GM12878 (cell line): ENCODE data around the gene PSORS1C2. TPM values are rescaled to one million over a fixed set of nuclear protein-coding genes. Genes with fewer than 3 reads are reported as not detected.

ENCODE experiments used
- ATAC-seq: fragments of 200-7000 bp; cut with Tn5 transposase; 3 replicates; pipeline ENCODE4 v1.9.1; 2020; ENCODE audit warnings: mild to moderate bottlenecking, moderate library complexity
- BruUV-seq: library from RNA; stranded (reverse); fragments of 400-500 nt; replicated peaks from 2 replicates; lab custom pipeline; 2021; lab: Mats Ljungman, UMichigan
- CTCF ChIA-PET: fragments of 300-600 bp; sonication (Branson Sonifier 250); formaldehyde crosslinking; extraction: SDS; loops from one replicate; lab custom pipeline; 2021; ENCODE audit warnings: inconsistent platforms; lab: Yijun Ruan, JAX
- POLR2A ChIA-PET: fragments of 350-600 bp; formaldehyde crosslinking; extraction: SDS; loops from one replicate; lab custom pipeline; 2021; ENCODE audit warnings: inconsistent platforms; lab: Charles Lee
- RAD21 ChIA-PET: fragments of 300-600 bp; sonication (Branson Sonifier 250); formaldehyde crosslinking; loops from one replicate; lab custom pipeline; 2023; ENCODE audit warnings: antibody characterized with exemption; ENCODE audit not compliant: unreplicated experiment; lab: Charles Lee
- SMC1A ChIA-PET: fragments of 300-600 bp; sonication (Branson Sonifier 250); formaldehyde crosslinking; loops from one replicate; lab custom pipeline; 2023; ENCODE audit not compliant: unreplicated experiment, uncharacterized antibody; lab: Charles Lee
- DNase-seq: peaks from one replicate; pipeline ENCODE4 v3.0.0-alpha.2; 2011; ENCODE audit warnings: low read depth, low spot score
- FAIRE-seq: peaks from 3 replicates; lab custom pipeline; 2011; peaks lifted over from hg19 to GRCh38; lab: Jason Lieb, UNC
- H2AFZ ChIP-seq: 2 replicates; pipeline ENCODE4 v1.6.0; 2011; ENCODE audit warnings: low read depth, low read length, control low read depth; ENCODE audit not compliant: control insufficient read depth
- H3K27ac ChIP-seq: 2 replicates; pipeline ENCODE4 v1.5.1; 2011; ENCODE audit warnings: control low read depth; ENCODE audit not compliant: control insufficient read depth, insufficient read depth
- H3K27me3 ChIP-seq, 2 experiments: replicated peaks in 1 of 2; 2 replicates each; pipeline versions ENCODE4 v1.6.0 to v1.6.1; 2011; ENCODE audit warnings: low read length in 1 of 2; ENCODE audit not compliant: control insufficient read depth in 2 of 2, insufficient read depth in 2 of 2
- H3K36me3 ChIP-seq, 2 experiments: 2 replicates each; pipeline ENCODE4 v1.5.1; 2011; ENCODE audit warnings: low read length in 1 of 2; ENCODE audit not compliant: control insufficient read depth in 2 of 2, insufficient read depth in 2 of 2
- H3K4me1 ChIP-seq: 2 replicates; pipeline ENCODE4 v1.6.1; 2011; ENCODE audit warnings: mild to moderate bottlenecking, low read length, moderate library complexity, mixed read lengths; ENCODE audit not compliant: control insufficient read depth, insufficient read depth
- H3K4me2 ChIP-seq: 2 replicates; pipeline ENCODE4 v1.6.0; 2011; ENCODE audit warnings: control low read depth; ENCODE audit not compliant: control insufficient read depth, insufficient read depth
- H3K4me3 ChIP-seq: fragments of 200-600 bp; sonication (generic); 2 replicates; pipeline ENCODE4 v1.5.1; 2016
- H3K79me2 ChIP-seq: 2 replicates; pipeline ENCODE4 v1.6.0; 2011; ENCODE audit warnings: low read length; ENCODE audit not compliant: control insufficient read depth, insufficient read depth
- H3K9ac ChIP-seq: 2 replicates; pipeline ENCODE4 v1.8.0; 2011; ENCODE audit warnings: low read length, control low read depth, mixed read lengths; ENCODE audit not compliant: control insufficient read depth, insufficient read depth
- H3K9me3 ChIP-seq: replicated peaks from 3 replicates; pipeline ENCODE4 v1.5.1; 2011; ENCODE audit warnings: mild to moderate bottlenecking, low read length; ENCODE audit not compliant: control insufficient read depth, insufficient read depth
- H4K20me1 ChIP-seq: 2 replicates; pipeline ENCODE4 v1.6.0; 2011; ENCODE audit not compliant: control insufficient read depth, insufficient read depth
- BACH1 ChIP-seq: fragments of 450-650 bp; IDR thresholded peaks from 2 replicates; pipeline ENCODE4 v1.6.1; 2017; ENCODE audit warnings: mild to moderate bottlenecking, borderline replicate concordance
- IRF5 ChIP-seq: fragments of 450-650 bp; IDR thresholded peaks from 2 replicates; pipeline ENCODE4 v1.6.1; 2017; ENCODE audit warnings: borderline replicate concordance
- PAX5 ChIP-seq: IDR thresholded peaks from 2 replicates; pipeline ENCODE4 v1.6.1; 2011; ENCODE audit warnings: low read depth, low read length, borderline replicate concordance
- POLR2AphosphoS2 ChIP-seq: IDR thresholded peaks from 2 replicates; pipeline ENCODE4 v1.6.1; 2011; ENCODE audit warnings: low read depth, mild to moderate bottlenecking, low read length, improper control_type of control experiment, moderate library complexity
- RAD21 ChIP-seq: IDR thresholded peaks from 2 replicates; pipeline ENCODE4 v1.6.1; 2011; ENCODE audit warnings: mild to moderate bottlenecking, low read depth, low read length, moderate library complexity; ENCODE audit not compliant: insufficient read depth
- REST ChIP-seq: IDR thresholded peaks from 2 replicates; pipeline ENCODE4 v1.6.1; 2012; ENCODE audit warnings: mild to moderate bottlenecking, low read depth, low read length
- SUPT20H ChIP-seq: IDR thresholded peaks from 2 replicates; pipeline ENCODE4 v1.6.1; 2011; ENCODE audit warnings: low read depth, mild to moderate bottlenecking, low read length, moderate library complexity, borderline replicate concordance; ENCODE audit not compliant: control insufficient read depth
- TCF7 ChIP-seq: IDR thresholded peaks from 2 replicates; pipeline ENCODE4 v1.6.1; 2014; ENCODE audit warnings: antibody characterized with exemption, borderline replicate concordance
- ZBED1 ChIP-seq: IDR thresholded peaks from 2 replicates; pipeline ENCODE4 v1.6.1; 2016; ENCODE audit warnings: borderline replicate concordance
- WGBS: methylation state at CpG from one replicate; pipeline ENCODE4 v1.1.6; 2016; ENCODE audit warnings: low lambda C conversion rate; ENCODE audit not compliant: insufficient replicate concordance, insufficient coverage; ENCODE audit errors: missing lambda C conversion rate; 5-methylcytosine and 5-hydroxymethylcytosine counted together
- in situ Hi-C: fragments of 300-500 bp; cut with MboI; formaldehyde crosslinking; loops from 9 replicates; pipeline ENCODE4 v1.14.3; 2018; ENCODE audit warnings: mixed read lengths
- intact Hi-C: fragments of 100-400 bp; cut with micrococcal nuclease; formaldehyde crosslinking; loops from one replicate; pipeline ENCODE4 v1.14.2; 2022; ENCODE audit not compliant: unreplicated experiment
- polyA plus RNA-seq, 11 experiments: library from polyadenylated mRNA; depleted of rRNA in 4 of 11; unstranded in 6 of 11; stranded (reverse) in 5 of 11; fragments of >200 nt; fragmentation: Nextera tagmentation in 4 of 11; fragmentation: Illumina TruSeq in 1 of 11; extraction: Ambion mirVana in 4 of 11; extraction: Trizol in 1 of 11; gene quantifications; 1 replicate in 1 of 11; 2 replicates in 10 of 11; pipeline versions ENCODE4 v1.2.1 to v1.2.3, GENCODE V29; 2011 to 2016; ENCODE audit warnings: inconsistent platforms in 2 of 11, missing spikeins in 2 of 11, low read depth in 1 of 11
- total RNA-seq, 4 experiments: library from RNA; depleted of rRNA in 3 of 4; stranded (reverse); fragments of >200 nt in 3 of 4; fragmentation: Illumina TruSeq in 1 of 4; extraction: Trizol in 1 of 4; gene quantifications; 2 replicates each; pipeline versions ENCODE4 v1.2.1 to v1.2.3, GENCODE V29; 2013 to 2021
- TF ChIP-seq, protein P1 (sequence below): fragments of 450-650 bp; IDR thresholded peaks from 2 replicates; pipeline ENCODE4 v1.6.1; 2017; ENCODE audit warnings: mild to moderate bottlenecking, moderate library complexity
- TF ChIP-seq, protein P2 (sequence below): fragments of 450-650 bp; IDR thresholded peaks from 2 replicates; pipeline ENCODE4 v1.6.1; 2017; ENCODE audit warnings: mild to moderate bottlenecking

PSORS1C2 gene
- total and polyA plus RNA-seq, 10 of the 15 experiments (the other 5 are each of a cell fraction or from before 2014, with no cell fraction given), result not detected

DNA sequence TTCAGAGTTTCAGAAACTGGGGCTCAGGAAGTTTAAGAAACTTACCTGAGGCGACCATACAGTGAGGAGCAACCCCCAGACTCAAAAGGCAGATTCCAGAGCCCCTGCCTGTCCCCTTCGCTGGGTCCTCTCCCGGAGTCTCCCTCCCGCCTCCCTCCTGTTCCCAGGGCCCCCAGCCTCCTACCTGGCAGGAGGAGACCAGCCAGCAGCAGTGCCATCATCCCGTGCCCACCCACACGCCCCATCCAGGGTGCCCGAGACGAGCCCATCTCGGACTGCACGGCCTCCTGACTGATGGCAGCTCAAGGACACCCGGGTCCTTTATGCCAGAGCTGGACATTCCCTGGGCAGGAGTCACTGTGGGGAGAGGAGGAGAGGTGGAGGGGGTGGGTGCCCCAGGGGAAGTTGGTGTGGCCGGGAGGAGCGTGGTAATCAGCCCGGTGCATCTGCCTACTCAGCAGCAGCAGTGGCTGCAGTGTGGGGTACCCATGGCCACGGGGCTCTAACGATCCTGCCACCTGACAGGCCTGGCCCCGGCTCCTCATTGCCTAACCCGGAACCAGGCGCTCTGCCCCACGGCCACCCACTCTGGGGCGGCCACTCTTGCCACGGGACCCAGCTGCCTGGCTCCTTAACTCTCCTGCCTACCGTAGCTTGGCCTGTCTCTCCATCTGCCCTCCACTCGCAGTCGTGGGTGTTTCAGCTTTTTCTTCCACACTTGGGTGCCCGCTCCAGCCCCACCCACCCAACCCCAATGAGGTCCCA is 18.5 kb downstream of the PSORS1C2 start, which contains the start of gene CDSN:
Gene CDSN (minus strand): TSS at position 296 of the 765 bp plus-strand sequence. CDS start 27 bp downstream, at position 269.
- H3K9me3 ChIP-seq, result no peaks in the 10 kb centered on the region
- no peak within 1 kb of the TSS for H3K4me3 ChIP-seq
- H2AFZ ChIP-seq, result no peak within 1 kb of the TSS
- WGBS, result 27% methylated on average over 25 of the region's 26 CpGs
- RAD21 ChIA-PET, result interaction anchor here (0.7 kb wide), 1 partner anchor 40 kb away, joined by 3 read pairs; no protein-coding TSS in a partner anchor
- in situ Hi-C loops (no loop called here), intact Hi-C loops (no loop called here)
- H3K36me3 ChIP-seq, result no peaks in the 10 kb centered on the region
- ATAC-seq (no peak), DNase-seq (no peak), FAIRE-seq (no peak)
- BruUV-seq, result no TSS peak
- no peaks in the 10 kb centered on the region for H3K79me2 ChIP-seq
- POLR2A ChIA-PET, result no interaction called here
- SMC1A ChIA-PET, result no interaction called here
- H3K4me2 ChIP-seq, result no peak within 1 kb of the TSS
- peaks cover 3% of the 10 kb centered on the region in 2 experiments; a peak in 3 of 4 replicates for H3K27me3 ChIP-seq
- no peak within 1 kb of the TSS for H3K27ac ChIP-seq
- H3K9ac ChIP-seq, result no peak within 1 kb of the TSS
- CTCF ChIA-PET, result no interaction called here
- no peaks in the 10 kb centered on the region for H3K4me1 ChIP-seq
- no peaks in the 10 kb centered on the region for H4K20me1 ChIP-seq
- no peak for TF ChIP-seq ZBED1
- TF ChIP-seq TCF7, result no peak
- TF ChIP-seq REST, result no peak
- TF ChIP-seq POLR2AphosphoS2, result no peak
- TF ChIP-seq, protein P1, sequence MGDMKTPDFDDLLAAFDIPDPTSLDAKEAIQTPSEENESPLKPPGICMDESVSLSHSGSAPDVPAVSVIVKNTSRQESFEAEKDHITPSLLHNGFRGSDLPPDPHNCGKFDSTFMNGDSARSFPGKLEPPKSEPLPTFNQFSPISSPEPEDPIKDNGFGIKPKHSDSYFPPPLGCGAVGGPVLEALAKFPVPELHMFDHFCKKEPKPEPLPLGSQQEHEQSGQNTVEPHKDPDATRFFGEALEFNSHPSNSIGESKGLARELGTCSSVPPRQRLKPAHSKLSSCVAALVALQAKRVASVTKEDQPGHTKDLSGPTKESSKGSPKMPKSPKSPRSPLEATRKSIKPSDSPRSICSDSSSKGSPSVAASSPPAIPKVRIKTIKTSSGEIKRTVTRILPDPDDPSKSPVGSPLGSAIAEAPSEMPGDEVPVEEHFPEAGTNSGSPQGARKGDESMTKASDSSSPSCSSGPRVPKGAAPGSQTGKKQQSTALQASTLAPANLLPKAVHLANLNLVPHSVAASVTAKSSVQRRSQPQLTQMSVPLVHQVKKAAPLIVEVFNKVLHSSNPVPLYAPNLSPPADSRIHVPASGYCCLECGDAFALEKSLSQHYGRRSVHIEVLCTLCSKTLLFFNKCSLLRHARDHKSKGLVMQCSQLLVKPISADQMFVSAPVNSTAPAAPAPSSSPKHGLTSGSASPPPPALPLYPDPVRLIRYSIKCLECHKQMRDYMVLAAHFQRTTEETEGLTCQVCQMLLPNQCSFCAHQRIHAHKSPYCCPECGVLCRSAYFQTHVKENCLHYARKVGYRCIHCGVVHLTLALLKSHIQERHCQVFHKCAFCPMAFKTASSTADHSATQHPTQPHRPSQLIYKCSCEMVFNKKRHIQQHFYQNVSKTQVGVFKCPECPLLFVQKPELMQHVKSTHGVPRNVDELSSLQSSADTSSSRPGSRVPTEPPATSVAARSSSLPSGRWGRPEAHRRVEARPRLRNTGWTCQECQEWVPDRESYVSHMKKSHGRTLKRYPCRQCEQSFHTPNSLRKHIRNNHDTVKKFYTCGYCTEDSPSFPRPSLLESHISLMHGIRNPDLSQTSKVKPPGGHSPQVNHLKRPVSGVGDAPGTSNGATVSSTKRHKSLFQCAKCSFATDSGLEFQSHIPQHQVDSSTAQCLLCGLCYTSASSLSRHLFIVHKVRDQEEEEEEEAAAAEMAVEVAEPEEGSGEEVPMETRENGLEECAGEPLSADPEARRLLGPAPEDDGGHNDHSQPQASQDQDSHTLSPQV, result no peak
- no peak for TF ChIP-seq PAX5
- TF ChIP-seq, protein P2, sequence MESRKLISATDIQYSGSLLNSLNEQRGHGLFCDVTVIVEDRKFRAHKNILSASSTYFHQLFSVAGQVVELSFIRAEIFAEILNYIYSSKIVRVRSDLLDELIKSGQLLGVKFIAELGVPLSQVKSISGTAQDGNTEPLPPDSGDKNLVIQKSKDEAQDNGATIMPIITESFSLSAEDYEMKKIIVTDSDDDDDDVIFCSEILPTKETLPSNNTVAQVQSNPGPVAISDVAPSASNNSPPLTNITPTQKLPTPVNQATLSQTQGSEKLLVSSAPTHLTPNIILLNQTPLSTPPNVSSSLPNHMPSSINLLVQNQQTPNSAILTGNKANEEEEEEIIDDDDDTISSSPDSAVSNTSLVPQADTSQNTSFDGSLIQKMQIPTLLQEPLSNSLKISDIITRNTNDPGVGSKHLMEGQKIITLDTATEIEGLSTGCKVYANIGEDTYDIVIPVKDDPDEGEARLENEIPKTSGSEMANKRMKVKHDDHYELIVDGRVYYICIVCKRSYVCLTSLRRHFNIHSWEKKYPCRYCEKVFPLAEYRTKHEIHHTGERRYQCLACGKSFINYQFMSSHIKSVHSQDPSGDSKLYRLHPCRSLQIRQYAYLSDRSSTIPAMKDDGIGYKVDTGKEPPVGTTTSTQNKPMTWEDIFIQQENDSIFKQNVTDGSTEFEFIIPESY, result no peak
- no peak for TF ChIP-seq BACH1
- no peak for TF ChIP-seq IRF5
- TF ChIP-seq SUPT20H, result no peak
- no peak for TF ChIP-seq RAD21
